Fibroblast of skin of left quadriceps (primary cell): ENCODE results near the gene IGIP.

Source experiments
- DNase-seq, 2 experiments: peaks; one replicate each; pipeline ENCODE4 v3.0.0-alpha.2; 2013; ENCODE audit warnings: low read depth in 2 of 2

IGIP gene

DNA sequence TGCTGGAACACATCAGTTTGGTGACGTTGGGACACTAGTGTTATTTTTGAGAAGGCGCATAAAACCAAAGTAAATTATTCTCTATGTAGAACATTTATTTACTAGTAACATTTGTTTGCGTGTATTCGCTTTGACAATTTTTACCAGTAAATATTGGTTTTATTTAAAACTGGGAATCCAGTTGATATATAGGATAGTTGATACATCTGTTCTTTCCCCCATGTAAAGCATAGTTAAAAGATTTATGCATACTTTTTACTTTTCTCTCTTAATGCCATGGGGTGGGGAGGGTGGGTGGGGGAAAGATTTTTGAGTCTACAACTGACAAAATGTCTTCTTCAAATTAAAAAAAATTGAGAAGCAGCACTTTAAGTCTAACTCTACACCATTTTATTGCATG, at the start of gene IGIP:
Gene IGIP, plus strand, starts transcription at position 301 of the 400 bp plus-strand sequence. CDS start 2,540 bp downstream, outside the sequence.
- DNase-seq = no peak

DNA sequence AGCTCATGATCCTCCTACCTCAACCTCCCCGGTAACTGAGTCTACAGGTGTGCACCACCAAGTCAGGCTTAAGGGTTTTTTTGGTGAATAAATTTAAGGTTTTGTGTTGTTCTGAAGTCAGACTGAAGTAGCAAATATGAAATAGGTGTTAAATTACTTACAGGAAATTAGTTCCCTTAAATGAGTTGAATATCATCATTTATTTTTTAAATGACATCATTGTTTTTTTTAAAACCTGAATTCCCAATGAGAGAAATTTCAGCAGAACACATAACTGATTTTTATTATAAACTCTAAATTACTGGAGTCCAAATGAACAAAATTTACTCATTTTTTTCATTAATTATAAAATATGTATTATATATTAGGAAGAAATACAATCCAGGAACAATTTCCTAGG, 49.6 kb upstream of the IGIP start:
- no peak for DNase-seq

DNA sequence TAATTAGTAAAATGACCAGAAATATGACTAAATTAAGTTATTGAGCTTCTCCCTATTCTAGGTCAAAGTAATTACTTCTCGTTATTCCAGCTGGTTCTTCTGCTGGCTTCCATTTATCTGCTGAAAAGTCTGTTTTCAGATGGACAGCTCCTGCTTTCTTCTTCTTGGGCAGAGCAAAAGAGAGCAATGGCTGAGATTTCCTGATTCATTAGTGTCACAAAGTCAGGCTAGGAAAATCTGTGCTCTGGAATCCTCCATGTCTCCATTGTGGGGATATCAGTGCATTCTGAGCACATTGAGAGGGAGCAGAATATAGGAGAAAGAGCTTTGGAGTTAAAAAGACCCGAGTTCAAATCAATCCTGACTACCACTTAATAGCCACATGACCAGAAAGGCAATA, 48.9 kb upstream of the IGIP start:
- DNase-seq = no peak

DNA sequence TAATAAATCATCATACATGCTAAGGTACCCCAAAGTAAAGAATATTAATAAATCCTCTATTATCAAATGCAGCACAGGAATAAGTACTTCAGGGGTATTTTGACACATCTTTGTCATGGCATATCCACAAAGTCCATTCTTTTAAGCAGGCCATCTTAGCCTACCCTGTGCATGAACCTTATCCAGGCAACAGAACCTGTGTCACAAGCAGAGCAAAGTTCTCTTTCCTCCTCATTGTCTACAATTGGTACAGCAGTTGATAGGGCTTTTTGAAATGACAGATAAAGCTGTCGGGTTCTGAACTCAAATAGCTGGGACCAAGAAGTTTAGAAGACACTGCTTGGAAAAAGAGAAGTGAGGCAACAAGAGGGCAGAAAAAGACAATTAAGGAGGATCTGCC, 42.6 kb upstream of the IGIP start:
- DNase-seq = no peak

DNA sequence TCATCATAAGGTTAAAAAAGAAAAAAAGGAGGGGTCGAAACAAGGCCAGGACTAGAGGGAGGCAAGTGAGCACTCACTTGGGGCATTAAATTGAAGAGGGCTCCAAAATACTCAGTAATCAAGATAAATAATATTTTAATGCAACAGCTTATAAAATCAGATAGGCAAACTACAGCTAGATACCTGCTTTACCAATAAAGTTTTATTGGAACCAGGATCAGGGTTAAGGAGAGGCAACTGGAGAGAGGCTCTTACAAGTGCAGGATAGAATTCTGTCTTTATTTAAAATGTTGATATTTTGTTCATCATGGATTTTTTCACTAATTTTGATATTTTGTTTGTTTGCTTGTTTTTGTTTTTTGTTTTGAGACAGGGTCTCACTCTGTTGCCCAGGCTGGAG, 42.1 kb upstream of the IGIP start:
- DNase-seq = no peak

DNA sequence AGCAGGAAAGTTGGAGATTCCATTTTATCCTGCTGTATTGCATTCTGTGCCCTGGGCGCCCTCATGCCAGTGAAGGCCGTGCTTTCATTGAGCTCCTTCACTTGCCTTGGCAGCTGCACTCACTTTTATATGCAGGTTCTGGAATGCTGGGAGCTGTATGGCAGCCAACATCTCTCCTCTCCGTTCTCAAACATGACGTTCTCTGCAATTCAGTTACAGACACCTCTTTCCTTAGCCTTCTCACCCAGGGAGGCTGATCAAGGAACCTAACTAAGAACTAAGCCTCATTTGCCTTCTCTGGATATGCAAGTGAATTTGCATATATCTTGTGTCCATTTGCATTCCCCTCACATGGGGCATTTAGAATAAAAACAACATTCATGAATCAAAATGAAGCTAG, 41.2 kb upstream of the IGIP start:
- no peak for DNase-seq

DNA sequence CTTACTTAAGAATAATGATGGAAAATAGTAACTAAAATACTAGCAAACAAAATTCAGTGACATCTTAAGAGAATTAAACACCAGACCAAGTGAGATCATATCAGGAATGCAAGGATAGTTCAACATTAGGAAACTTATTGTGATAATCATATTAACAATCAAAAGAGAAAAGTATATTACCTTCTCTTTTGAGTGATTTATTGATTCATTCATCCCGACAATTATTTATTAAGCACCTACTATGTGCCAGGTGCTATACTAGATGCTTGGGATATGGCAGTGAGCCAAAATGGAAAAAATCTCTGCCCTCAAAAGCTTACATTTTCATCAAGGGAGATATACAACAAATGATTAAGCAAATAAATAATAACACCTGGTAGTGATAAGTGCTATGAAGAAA, 35.5 kb upstream of the IGIP start:
- DNase-seq = no peak

DNA sequence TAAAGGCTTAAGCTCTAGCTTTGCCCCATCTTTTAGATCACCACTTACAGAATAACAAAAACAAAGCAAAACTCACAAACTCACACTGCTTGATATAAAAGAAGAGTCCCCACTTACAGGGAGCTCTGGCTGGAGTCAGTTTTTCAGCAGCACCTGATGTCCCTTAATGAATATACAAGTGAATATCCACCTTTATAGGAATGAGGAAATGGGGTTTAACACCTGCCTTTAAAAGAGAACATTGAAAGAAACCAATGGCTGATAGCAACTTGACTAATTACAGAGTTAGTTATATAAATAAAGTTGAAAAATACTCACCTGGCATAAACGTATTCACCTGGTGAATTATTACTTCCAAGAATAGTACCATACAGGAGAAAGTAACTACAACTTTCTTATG, 32.6 kb upstream of the IGIP start:
- DNase-seq = no peak

DNA sequence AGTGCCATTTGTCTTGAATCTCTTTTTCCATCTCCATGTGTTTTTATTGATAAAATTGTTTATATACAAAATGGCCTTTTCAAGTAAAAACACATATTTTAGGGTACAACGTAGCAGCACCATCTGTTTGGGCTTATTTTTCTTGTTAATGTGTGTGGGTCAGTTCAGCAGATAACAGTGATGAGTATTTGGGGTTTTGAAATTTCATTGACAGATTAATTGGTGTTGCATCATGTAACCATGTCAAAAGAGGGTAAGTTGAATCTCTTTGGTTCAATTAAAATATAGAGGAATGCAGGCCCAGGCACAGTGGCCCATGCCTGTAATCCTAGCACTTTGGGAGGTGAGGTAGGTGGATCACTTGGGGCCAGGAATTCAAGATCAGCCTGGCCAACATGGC, 31.9 kb upstream of the IGIP start:
- no peak for DNase-seq

DNA sequence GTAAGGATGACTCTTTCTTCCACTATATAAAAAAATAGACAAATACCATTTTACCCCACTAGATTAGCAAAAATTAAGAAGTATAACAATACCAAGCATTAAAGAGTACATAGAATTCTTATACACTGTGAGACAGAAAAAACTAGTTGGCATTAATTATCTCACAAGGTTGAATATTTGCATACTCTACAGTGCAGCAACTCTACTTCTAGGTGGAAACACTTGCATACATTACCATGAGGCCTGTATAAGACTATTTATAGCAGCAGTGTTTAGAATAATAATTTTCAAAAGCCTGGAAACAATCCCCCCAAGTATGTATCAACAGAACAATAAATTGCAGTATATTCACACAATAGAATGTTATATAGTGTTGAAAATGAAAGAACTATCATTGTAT, 30.8 kb upstream of the IGIP start:
- DNase-seq = no peak

DNA sequence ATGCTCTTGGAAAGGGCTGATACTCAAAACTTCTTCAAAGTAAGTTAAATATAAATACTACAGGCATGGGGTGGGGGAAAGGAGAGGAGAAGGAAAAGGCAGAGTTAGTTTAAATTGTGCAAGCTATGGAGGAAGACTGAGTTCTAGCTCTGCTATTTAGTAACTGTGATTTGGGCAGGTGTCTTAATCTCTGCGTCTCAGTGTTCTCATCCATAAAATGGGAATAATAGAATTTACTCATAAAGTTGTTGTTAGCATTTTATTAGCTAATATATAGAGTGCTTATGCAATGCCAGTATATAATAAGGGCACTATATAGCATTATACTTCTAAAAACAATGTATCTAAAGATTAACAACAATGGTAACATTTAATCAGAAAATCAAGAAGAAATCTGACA, 24.6 kb upstream of the IGIP start:
- DNase-seq = no peak

DNA sequence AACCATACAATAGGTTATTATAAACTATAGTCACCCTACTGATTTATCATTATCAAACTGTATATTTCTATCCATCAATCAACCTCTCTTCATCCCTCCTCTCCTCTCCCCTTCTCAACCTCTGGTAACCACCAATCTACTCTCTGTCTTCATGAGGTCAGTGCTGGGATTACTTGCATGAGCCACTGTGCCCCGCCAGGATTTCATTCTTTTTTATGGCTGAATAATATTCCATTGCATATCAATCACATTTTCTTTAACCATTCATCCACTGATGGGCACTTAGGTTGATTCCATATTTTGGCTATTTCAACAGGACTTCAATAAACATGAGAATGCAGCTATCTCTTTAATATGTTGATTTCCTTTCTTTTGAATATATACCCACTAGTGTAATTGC, 22.6 kb upstream of the IGIP start:
- no peak for DNase-seq

DNA sequence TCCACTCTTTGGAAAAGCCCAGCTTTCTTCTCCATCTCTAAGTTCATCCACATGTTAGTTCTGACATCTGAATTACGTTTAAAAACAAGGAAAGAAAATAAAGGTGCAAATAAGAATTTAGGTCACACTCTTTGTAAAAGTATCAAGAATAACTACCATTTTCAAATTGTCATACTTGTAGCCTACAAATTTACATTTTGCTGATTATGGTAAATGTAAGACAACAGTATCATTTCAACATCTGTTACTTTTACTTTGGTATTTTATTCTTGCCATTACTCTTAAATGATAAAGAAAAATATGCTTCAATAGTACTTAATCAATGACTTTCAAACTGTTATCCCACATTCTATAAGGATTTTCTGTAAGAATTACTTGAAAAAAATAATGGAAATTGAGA, 21.6 kb upstream of the IGIP start:
- DNase-seq = no peak

DNA sequence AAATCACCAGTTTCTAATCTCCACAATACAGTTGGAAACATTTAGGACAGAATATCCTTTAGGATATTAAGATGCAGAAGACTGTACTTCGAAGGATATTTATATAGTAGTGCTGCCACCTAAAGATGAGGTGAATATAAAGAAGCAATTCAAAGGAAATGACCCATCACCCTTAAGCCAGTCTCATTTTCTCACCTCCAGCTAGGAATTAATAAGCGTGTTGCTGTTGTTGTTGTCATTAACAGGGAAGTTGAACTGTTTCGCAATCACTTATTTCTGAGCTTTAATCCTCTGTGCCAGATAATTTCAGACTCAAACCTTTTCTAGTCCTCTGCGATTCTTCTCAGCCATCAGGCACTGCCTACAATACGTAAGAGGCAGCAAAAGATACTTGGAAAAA, 19.6 kb upstream of the IGIP start:
- no peak for DNase-seq

DNA sequence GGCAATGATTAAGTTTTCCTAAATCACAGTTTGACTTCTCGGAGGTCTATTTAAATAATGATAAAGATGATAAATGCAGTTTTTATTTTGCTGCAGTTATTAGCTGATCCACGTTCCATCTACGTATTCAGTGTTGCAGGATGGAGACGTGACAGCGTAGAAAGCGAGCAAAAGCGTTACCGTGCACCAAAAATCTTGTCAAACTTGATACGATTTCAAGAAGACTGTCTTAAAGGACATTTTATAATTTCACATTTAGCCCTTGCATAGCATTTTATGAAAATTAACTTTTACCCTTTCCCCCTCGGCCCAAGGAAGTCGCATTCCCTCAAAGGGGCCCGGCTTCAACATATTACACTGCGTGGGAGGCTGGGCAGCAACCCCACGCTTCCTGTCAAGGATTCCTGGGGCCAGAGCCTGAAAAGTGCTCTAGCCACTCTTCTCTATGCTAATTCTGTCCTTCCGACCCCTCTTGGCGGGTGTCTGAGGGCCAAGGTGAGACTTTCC, 18.9 kb upstream of the IGIP start:
- no peak for DNase-seq

DNA sequence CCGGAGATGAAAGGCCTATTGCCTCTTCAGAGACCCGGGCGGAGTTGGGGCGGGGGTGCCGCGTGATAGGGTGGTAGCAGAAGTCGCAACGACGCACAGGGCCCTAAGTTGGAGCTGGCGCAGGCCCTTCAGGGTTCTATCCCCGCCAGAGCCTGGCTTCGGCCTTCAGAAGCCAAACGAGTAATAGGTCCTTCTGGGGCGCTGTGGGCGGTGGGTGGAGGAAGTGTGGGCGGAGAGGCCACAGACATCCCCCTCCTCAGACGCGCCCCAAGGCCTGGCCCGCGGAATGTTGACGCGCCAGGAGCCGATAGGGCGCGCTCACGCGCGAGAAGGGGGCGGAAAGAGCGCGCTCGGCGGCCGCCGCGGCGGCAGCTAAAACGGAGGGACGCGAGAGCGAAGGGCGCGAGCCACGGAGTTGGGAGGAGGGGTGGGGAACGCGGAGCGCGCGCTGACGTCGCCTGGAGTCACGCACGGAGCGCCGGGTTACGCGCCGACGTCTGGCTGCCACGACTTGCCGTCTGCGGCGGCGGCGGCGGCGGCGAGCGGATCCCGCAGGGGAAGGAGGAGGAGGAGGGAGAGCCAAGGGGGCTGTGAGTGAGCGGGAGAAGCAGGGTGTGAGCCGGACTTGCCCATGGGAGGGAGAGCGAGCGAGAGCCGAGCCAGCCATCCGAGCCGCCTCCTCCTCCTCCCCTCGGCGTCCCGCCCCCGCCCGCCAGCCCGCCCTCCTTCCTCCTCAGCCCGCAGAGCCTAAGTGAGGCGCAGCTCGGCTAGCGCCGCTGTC, 18.2 kb upstream of the IGIP start:
- peak; percentile 84 to 85 for DNase-seq

DNA sequence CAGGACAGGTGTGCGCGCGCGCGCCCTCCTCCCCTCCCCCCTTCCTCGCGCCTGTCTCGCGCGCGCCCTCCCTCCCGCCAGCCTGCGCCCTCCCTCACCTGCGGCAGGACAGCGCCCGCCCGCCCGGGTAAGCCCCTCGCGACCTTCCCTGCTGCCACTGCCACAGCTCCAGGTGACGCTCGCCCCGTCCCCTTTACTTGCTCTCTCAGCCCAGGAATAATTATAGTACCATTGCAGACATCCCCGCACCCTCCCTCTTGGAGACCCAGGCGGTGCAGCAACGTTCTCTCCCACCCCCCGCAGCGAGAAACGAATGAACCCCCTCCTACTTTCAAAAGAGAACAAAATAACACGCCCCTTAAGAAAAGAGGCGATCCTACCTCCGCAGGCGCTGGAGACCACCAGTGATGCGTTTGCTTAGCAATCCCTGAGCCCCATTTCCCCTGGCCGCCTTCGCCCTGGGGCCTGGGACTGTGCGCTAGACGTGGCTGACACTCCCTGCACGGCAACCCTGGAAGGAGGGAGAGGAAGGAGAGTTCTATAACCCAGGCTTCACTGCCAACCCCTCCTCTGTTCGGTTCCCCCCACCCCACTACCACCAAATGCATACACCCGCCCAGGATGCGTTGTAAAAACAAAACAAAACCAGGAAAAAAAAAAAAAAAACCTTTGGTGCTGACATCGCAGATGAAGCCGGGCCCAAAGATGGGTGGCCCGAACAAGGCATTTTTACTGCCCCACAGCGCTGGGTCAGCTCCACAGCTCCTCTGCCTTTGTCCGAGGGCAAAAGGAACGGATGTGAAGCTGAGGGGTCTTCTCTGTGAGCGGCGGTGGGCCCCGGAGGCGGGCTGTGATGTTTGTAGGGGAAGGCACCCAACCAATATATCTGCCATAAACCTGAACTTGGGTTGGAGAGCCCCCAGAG, 17.4 kb upstream of the IGIP start:
- no peak for DNase-seq

DNA sequence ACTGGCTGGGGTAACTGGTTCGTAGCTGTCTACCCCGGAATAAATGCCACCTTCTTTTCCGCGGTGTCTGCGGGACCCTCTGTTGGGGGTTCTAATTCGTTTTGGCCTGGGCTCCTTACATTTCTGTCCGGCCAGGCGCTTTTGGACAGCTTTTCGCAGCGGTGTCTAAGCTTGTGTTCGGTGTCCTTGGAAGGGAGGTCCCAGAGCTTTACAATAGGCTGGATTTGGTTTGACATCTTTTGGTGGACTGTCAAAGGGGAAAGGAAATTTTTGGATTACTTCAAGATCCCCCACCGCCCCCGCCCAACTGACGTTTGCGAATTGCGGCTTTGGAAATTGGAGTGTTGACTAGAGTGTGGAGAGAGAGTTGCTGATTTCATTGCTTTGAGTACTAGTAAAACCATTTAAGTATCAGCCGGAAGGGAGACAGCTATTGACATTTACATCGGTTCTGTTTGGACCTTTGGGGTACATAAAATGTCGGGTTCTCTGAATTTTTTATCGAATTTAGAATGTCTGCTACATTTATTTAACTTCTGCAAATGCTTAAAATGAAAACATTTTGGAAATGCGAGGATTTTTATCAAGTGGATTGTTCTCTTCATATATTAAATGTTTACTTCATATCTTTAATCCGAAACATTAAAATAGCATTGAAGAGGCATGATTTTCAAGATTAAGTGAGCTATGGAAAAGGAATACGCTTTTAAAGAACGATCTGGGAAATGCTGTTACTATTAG, 16.5 kb upstream of the IGIP start:
- no peak for DNase-seq

DNA sequence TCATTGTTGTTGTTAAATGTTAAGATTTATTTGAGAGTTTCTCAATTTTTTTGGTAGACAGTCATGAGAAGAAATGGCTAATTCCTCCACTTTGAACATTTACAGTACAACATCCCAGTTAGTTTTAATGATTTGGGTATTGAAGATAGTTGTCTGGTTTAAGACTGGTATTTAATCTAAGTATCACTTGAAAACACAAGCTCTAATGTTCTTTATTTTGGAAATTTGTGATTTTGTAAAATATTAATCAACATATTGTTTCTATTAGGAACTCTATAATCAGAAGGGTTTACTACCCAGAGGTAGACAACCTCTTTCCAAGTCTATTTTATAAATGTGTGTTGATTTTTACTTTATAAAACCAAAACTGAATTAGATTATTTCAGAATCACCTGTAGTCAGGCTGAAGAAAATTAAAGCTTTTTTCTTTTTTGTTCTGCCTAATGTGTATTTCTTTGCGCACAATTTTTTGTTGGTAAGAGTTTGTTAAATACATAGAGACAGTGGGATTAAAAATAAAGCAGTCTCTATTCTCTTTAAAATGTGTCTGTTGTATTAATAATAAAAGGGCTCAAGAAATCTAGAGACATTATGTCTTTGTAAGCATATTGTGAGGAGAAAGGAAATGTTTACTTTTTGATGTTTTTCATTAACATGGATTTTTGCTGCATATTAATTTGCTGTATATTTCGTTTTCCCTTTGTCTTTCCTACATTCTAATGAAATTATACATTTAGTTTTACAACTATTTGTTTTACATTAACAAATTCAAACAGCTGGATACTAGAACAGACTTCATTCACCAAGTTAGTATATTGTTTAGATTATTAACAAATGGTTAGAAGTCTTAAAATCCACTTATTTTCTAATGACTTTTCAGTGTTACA, 15.7 kb upstream of the IGIP start:
- DNase-seq = no peak

DNA sequence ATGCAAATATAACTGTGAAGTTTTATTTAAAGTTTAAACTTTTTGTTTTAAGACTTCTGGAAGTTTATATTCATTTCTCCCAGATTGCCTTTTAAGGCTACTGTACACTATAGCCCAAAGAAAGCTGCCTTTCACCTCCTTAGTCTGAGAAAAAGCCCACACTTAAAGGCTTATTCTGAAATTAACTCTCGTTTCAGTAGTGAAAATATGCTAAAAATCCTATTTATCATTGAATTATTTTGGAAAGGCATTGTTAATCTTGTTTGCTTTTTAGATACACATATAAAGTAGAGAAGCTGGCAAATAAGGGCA, 15.1 kb upstream of the IGIP start:
- DNase-seq = no peak
